ES-I3 (cell line): ENCODE results near the gene TRAP1.
"Not testable (repeated sequence)": the region's sequence is repeated elsewhere in the genome, so short reads cannot be mapped to it uniquely, and the experiment has no call there.

Experiments
- H3K36me3 ChIP-seq: 2 replicates; pipeline ENCODE4 v1.6.1; 2013; ENCODE audit warnings: mild to moderate bottlenecking, low read length, control low read depth, moderate library complexity; ENCODE audit not compliant: insufficient read depth
- H3K4me1 ChIP-seq: 2 replicates; pipeline ENCODE4 v1.6.1; 2013; ENCODE audit warnings: mild to moderate bottlenecking, control low read depth, low read length; ENCODE audit not compliant: insufficient read depth
- H3K9ac ChIP-seq: 2 replicates; pipeline ENCODE4 v1.6.1; 2013; ENCODE audit warnings: low read depth, mild to moderate bottlenecking, low read length, moderate library complexity
- H3K9me3 ChIP-seq: 2 replicates; pipeline ENCODE4 v1.6.1; 2013; ENCODE audit warnings: mild to moderate bottlenecking, low read length, moderate library complexity; ENCODE audit not compliant: control insufficient read depth, insufficient read depth

Gene TRAP1

GRCh38 chr16:3730161-3731125 lies 13.1 kb upstream of the TRAP1 start:
- H3K36me3 ChIP-seq: peaks cover 15% of the 10 kb centered on the region
- no peaks in the 10 kb centered on the region for H3K4me1 ChIP-seq
- H3K9ac ChIP-seq: no peak overlapping the region
- H3K9me3 ChIP-seq: no peaks in the 10 kb centered on the region

- peaks cover 12% of the 10 kb centered on the region for H3K36me3 ChIP-seq
- no peaks in the 10 kb centered on the region for H3K9me3 ChIP-seq
- no peak overlapping the region for H3K9ac ChIP-seq
- H3K4me1 ChIP-seq: no peaks in the 10 kb centered on the region
These were observed 12.1 kb upstream of the TRAP1 start for GRCh38 chr16:3729161-3730112.

GRCh38 chr16:3728424-3729160 lies 11.3 kb upstream of the TRAP1 start:
- Histone ChIP-seq H3K9me3 (no peaks in the 10 kb centered on the region), H3K9ac (no peak overlapping the region), H3K4me1 (no peaks in the 10 kb centered on the region), H3K36me3 (peaks cover 12% of the 10 kb centered on the region)

GRCh38 chr16:3727806-3728381 lies 10.6 kb upstream of the TRAP1 start:
- no peaks in the 10 kb centered on the region for H3K9me3 ChIP-seq
- no peak overlapping the region for H3K9ac ChIP-seq
- H3K36me3 ChIP-seq: peaks cover 12% of the 10 kb centered on the region
- no peaks in the 10 kb centered on the region for H3K4me1 ChIP-seq

- no peaks in the 10 kb centered on the region for H3K9me3 ChIP-seq
- peaks cover 12% of the 10 kb centered on the region for H3K36me3 ChIP-seq
- H3K9ac ChIP-seq: no peak overlapping the region
- H3K4me1 ChIP-seq: no peaks in the 10 kb centered on the region
These were observed 8.8 kb upstream of the TRAP1 start for GRCh38 chr16:3726021-3726687.

GRCh38 chr16:3725276-3725675 lies 8.0 kb upstream of the TRAP1 start:
- Histone ChIP-seq H3K4me1 (no peaks in the 10 kb centered on the region), H3K9ac (no peak overlapping the region), H3K36me3 (peaks cover 12% of the 10 kb centered on the region), H3K9me3 (no peaks in the 10 kb centered on the region)

GRCh38 chr16:3722508-3722907 lies 5.2 kb upstream of the TRAP1 start:
- Histone ChIP-seq H3K9ac (no peak overlapping the region), H3K36me3 (peaks cover under 1% of the 10 kb centered on the region; the same call in 1 of the 2 replicates), H3K9me3 (no peaks in the 10 kb centered on the region), H3K4me1 (no peaks in the 10 kb centered on the region)

GRCh38 chr16:3720418-3720817 lies 3.1 kb upstream of the TRAP1 start:
- H3K9ac ChIP-seq: no peak overlapping the region
- no peaks in the 10 kb centered on the region for H3K36me3 ChIP-seq
- no peaks in the 10 kb centered on the region for H3K9me3 ChIP-seq

GRCh38 chr16:3718628-3719027 lies 1.3 kb upstream of the TRAP1 start:
- Histone ChIP-seq H3K9ac (no peak overlapping the region), H3K36me3 (no peaks in the 10 kb centered on the region), H3K4me1 (no peaks in the 10 kb centered on the region), H3K9me3 (no peaks in the 10 kb centered on the region)

More at GRCh38 chr16:3720418-3720817, 3.1 kb upstream of the TRAP1 start:
- H3K4me1 ChIP-seq: no peaks in the 10 kb centered on the region

GRCh38 chr16:3718019-3718391 lies 681 bp upstream of the TRAP1 start:
- Histone ChIP-seq H3K9ac (peak overlapping the region; percentile 87), H3K4me1 (no peaks in the 10 kb centered on the region), H3K36me3 (no peaks in the 10 kb centered on the region), H3K9me3 (no peaks in the 10 kb centered on the region)

- Histone ChIP-seq H3K9me3 (no peaks in the 10 kb centered on the region), H3K36me3 (no peaks in the 10 kb centered on the region), H3K9ac (peak overlapping the region; percentile 87), H3K4me1 (no peaks in the 10 kb centered on the region)
These were observed 491 bp downstream of the TRAP1 start for GRCh38 chr16:3716831-3717234.

- Histone ChIP-seq H3K9ac (no peak overlapping the region), H3K4me1 (no peaks in the 10 kb centered on the region), H3K9me3 (no peaks in the 10 kb centered on the region), H3K36me3 (no peaks in the 10 kb centered on the region)
These were observed 1.9 kb downstream of the TRAP1 start for GRCh38 chr16:3715430-3715829.

GRCh38 chr16:3714378-3714777 lies 2.9 kb downstream of the TRAP1 start:
- H3K9me3 ChIP-seq, H3K4me1 ChIP-seq, H3K9ac ChIP-seq, H3K36me3 ChIP-seq: not testable (repeated sequence)
